H1 (cell line): Measurements from ENCODE around the gene HYAL1. TPM values are rescaled to one million over a fixed set of nuclear protein-coding genes. Genes with fewer than 3 reads are reported as not detected.

Experiments
- CTCF ChIA-PET: fragments of 300-600 bp; sonication (Branson Sonifier 250); formaldehyde crosslinking; loops from one replicate; lab custom pipeline; 2021; ENCODE audit not compliant: partially characterized antibody; lab: Charles Lee
- POLR2A ChIA-PET: fragments of 300-600 bp; sonication (Branson Sonifier 250); formaldehyde crosslinking; loops from one replicate; lab custom pipeline; 2021; ENCODE audit warnings: inconsistent platforms; ENCODE audit not compliant: partially characterized antibody; lab: Charles Lee
- DNase-seq, 2 experiments: peaks; one replicate each; pipeline versions ENCODE4 v3.0.0 to v3.0.0-alpha.2; 2010 to 2022; ENCODE audit warnings: low spot score in 2 of 2, low read depth in 1 of 2, mixed read lengths in 1 of 2
- FAIRE-seq: peaks from 2 replicates; lab custom pipeline; 2011; peaks lifted over from hg19 to GRCh38; lab: Jason Lieb, UNC
- H2AFZ ChIP-seq: 2 replicates; pipeline ENCODE4 v1.8.1; 2012; ENCODE audit warnings: low read length, inconsistent platforms
- H2AK5ac ChIP-seq: 2 replicates; pipeline ENCODE4 v1.6.1; 2013; ENCODE audit warnings: low read depth, low read length
- H2BK120ac ChIP-seq: replicated peaks from 2 replicates; pipeline ENCODE3; 2013; ENCODE audit warnings: low read depth, low read length, inconsistent platforms
- H2BK12ac ChIP-seq: 2 replicates; pipeline ENCODE4 v1.6.1; 2013; ENCODE audit warnings: low read depth, low read length
- H2BK15ac ChIP-seq: 2 replicates; pipeline ENCODE4 v1.6.1; 2013; ENCODE audit warnings: low read length
- H2BK20ac ChIP-seq: 2 replicates; pipeline ENCODE4 v1.6.1; 2013; ENCODE audit warnings: low read length
- H2BK5ac ChIP-seq: 2 replicates; pipeline ENCODE4 v1.6.1; 2013; ENCODE audit warnings: low read depth, low read length
- H3K14ac ChIP-seq: 2 replicates; pipeline ENCODE4 v1.6.1; 2013; ENCODE audit warnings: inconsistent platforms; ENCODE audit not compliant: insufficient read length
- H3K18ac ChIP-seq: 2 replicates; pipeline ENCODE4 v1.6.1; 2013; ENCODE audit warnings: low read length; ENCODE audit errors: extremely low read depth
- H3K23ac ChIP-seq: 2 replicates; pipeline ENCODE4 v1.6.1; 2013; ENCODE audit warnings: inconsistent platforms; ENCODE audit not compliant: insufficient read length
- H3K23me2 ChIP-seq: 2 replicates; pipeline ENCODE4 v1.6.1; 2013; ENCODE audit warnings: low read depth, low read length
- H3K27ac ChIP-seq: 2 replicates; pipeline ENCODE4 v1.6.1; 2011; ENCODE audit warnings: low read depth, low read length, inconsistent platforms
- H3K27me3 ChIP-seq, 4 experiments: replicated peaks in 1 of 4; 1 replicate in 1 of 4; 2 replicates in 3 of 4; pipeline versions ENCODE4 v1.6.1 to v1.8.1; 2011 to 2013; ENCODE audit warnings: low read length in 3 of 4, mild to moderate bottlenecking in 3 of 4, inconsistent platforms in 2 of 4, mixed read lengths in 2 of 4, moderate library complexity in 1 of 4; ENCODE audit not compliant: control insufficient read depth in 3 of 4, insufficient read depth in 3 of 4; ENCODE audit errors: extremely low read depth in 1 of 4
- H3K36me3 ChIP-seq, 4 experiments: 2 replicates each; pipeline versions ENCODE4 v1.6.1 to v1.8.1; 2011 to 2013; ENCODE audit warnings: mild to moderate bottlenecking in 4 of 4, low read length in 3 of 4, moderate library complexity in 2 of 4, control low read depth in 1 of 4, inconsistent platforms in 1 of 4; ENCODE audit not compliant: insufficient read depth in 4 of 4, control insufficient read depth in 2 of 4
- H3K4ac ChIP-seq: replicated peaks from 2 replicates; pipeline ENCODE3; 2013; ENCODE audit warnings: low read length, low read depth, mixed read lengths, inconsistent platforms; ENCODE audit not compliant: insufficient read length
- H3K4me1 ChIP-seq, 4 experiments: replicated peaks in 1 of 4; 1 replicate in 1 of 4; 2 replicates in 3 of 4; pipeline versions ENCODE4 v1.6.1 to v1.8.1; 2011 to 2013; ENCODE audit warnings: low read length in 3 of 4, inconsistent platforms in 2 of 4, mixed read lengths in 1 of 4; ENCODE audit not compliant: insufficient read depth in 4 of 4, control insufficient read depth in 3 of 4
- H3K4me2 ChIP-seq, 2 experiments: 2 replicates each; pipeline versions ENCODE4 v1.6.1 to v1.8.1; 2011 to 2013; ENCODE audit warnings: low read depth in 2 of 2, low read length in 2 of 2, control low read depth in 1 of 2, inconsistent platforms in 1 of 2, mild to moderate bottlenecking in 1 of 2; ENCODE audit not compliant: insufficient read depth in 1 of 2
- H3K4me3 ChIP-seq, 4 experiments: fragments of 200-600, 300-600 bp in 1 of 4; sonication (generic), shearing (Covaris generic), sonication (Bioruptor Twin) in 1 of 4; 2 replicates each; pipeline versions ENCODE4 v1.5.1 to v1.8.1; 2011 to 2016; ENCODE audit warnings: low read length in 4 of 4, low read depth in 3 of 4, control low read depth in 2 of 4, inconsistent platforms in 2 of 4, mild to moderate bottlenecking in 2 of 4, mixed read lengths in 1 of 4, moderate library complexity in 1 of 4; ENCODE audit not compliant: insufficient read depth in 2 of 4; ENCODE audit errors: extremely low read depth in 1 of 4
- H3K56ac ChIP-seq: replicated peaks from 2 replicates; pipeline ENCODE3; 2013; ENCODE audit warnings: low read depth, mild to moderate bottlenecking, mixed read lengths, low read length, inconsistent platforms; ENCODE audit not compliant: insufficient read length
- H3K79me1 ChIP-seq: 2 replicates; pipeline ENCODE4 v1.6.1; 2013; ENCODE audit warnings: low read depth, low read length, control low read depth
- H3K79me2 ChIP-seq, 2 experiments: 2 replicates each; pipeline versions ENCODE4 v1.6.1 to v1.8.1; 2012 to 2013; ENCODE audit warnings: low read length in 2 of 2, mild to moderate bottlenecking in 2 of 2, inconsistent platforms in 1 of 2; ENCODE audit not compliant: insufficient read depth in 2 of 2, control insufficient read depth in 1 of 2
- H3K9ac ChIP-seq, 4 experiments: replicated peaks in 1 of 4; 1 replicate in 1 of 4; 2 replicates in 3 of 4; pipeline versions ENCODE4 v1.6.1 to v1.8.1; 2011 to 2013; ENCODE audit warnings: low read depth in 3 of 4, low read length in 3 of 4, control low read depth in 2 of 4, mild to moderate bottlenecking in 2 of 4, moderate library complexity in 2 of 4, inconsistent platforms in 1 of 4; ENCODE audit errors: extremely low read depth in 1 of 4
- H3K9me3 ChIP-seq, 2 experiments: 2 replicates each; pipeline versions ENCODE4 v1.6.1 to v1.8.1; 2012 to 2013; ENCODE audit warnings: mild to moderate bottlenecking in 2 of 2, moderate library complexity in 2 of 2, control low read depth in 1 of 2, inconsistent platforms in 1 of 2, low read depth in 1 of 2, low read length in 1 of 2, mixed read lengths in 1 of 2; ENCODE audit not compliant: insufficient read depth in 2 of 2
- H4K20me1 ChIP-seq, 2 experiments: replicated peaks in 1 of 2; 2 replicates each; pipeline versions ENCODE3 to v1.8.1; 2011 to 2013; ENCODE audit warnings: inconsistent platforms in 2 of 2, low read length in 2 of 2, mild to moderate bottlenecking in 1 of 2; ENCODE audit not compliant: insufficient read depth in 2 of 2, control insufficient read depth in 1 of 2
- H4K5ac ChIP-seq: 2 replicates; pipeline ENCODE4 v1.6.1; 2013; ENCODE audit warnings: low read length, low read depth, mixed read lengths, inconsistent platforms; ENCODE audit not compliant: insufficient read length
- H4K8ac ChIP-seq: 2 replicates; pipeline ENCODE4 v1.8.0; 2013; ENCODE audit warnings: mild to moderate bottlenecking, moderate library complexity, low read length, inconsistent platforms; ENCODE audit not compliant: insufficient read depth; ENCODE audit errors: extremely low read depth
- H4K91ac ChIP-seq: replicated peaks from 2 replicates; pipeline ENCODE3; 2013; ENCODE audit warnings: low read length, mixed read lengths, inconsistent platforms; ENCODE audit not compliant: insufficient read length
- KDM5A ChIP-seq: fragments of 200-600 bp; IDR thresholded peaks from 2 replicates; pipeline ENCODE4 v1.7.1; 2012; ENCODE audit warnings: mild to moderate bottlenecking, low read length, inconsistent platforms, mixed read lengths
- PHF8 ChIP-seq: fragments of 200-600 bp; sonication (generic); conservative IDR thresholded peaks from 2 replicates; pipeline ENCODE4 v1.7.1; 2012; ENCODE audit warnings: low read depth, mild to moderate bottlenecking, inconsistent platforms, low read length, moderate library complexity
- SRF ChIP-seq: IDR thresholded peaks from 2 replicates; pipeline ENCODE4 v1.6.1; 2011; ENCODE audit warnings: mild to moderate bottlenecking, low read depth, low read length, moderate library complexity
- YY1 ChIP-seq: IDR thresholded peaks from 2 replicates; pipeline ENCODE4 v1.6.1; 2011; ENCODE audit warnings: low read depth, mild to moderate bottlenecking, low read length
- WGBS, 2 experiments: shearing (Covaris generic) in 1 of 2; methylation state at CpG; one replicate each; pipeline versions ENCODE4 v1.1.6 to v1.1.7; 2013 to 2015; ENCODE audit warnings: low lambda C conversion rate in 2 of 2, mixed read lengths in 2 of 2, inconsistent platforms in 1 of 2, low coverage in 1 of 2, missing lambda C conversion rate in 1 of 2; ENCODE audit not compliant: insufficient replicate concordance in 2 of 2, insufficient coverage in 1 of 2, insufficient read length in 1 of 2; ENCODE audit errors: extremely low coverage in 1 of 2, missing lambda C conversion rate in 1 of 2; 5-methylcytosine and 5-hydroxymethylcytosine counted together
- polyA plus RNA-seq, 7 experiments: library from polyadenylated mRNA; depleted of rRNA in 3 of 7; stranded (reverse) in 5 of 7; unstranded in 2 of 7; fragments of >200 nt in 5 of 7; fragments of 200-250 nt in 2 of 7; gene quantifications; 1 replicate in 5 of 7; 2 replicates in 1 of 7; 4 replicates in 1 of 7; pipeline versions ENCODE4 v1.2.1 to v1.2.3, GENCODE V29; 2011 to 2013; ENCODE audit warnings: missing spikeins in 2 of 7, mixed read lengths in 2 of 7
- total RNA-seq: library from RNA; stranded (reverse); fragmentation: NEBNext Ultra II Directional; extraction: Animal tissue kit (Norgen Biotek cat#: 25700); gene quantifications from 2 replicates; pipeline ENCODE4 v1.2.1, GENCODE V29; 2021

Gene HYAL1
- total and polyA plus RNA-seq, 2 of the 8 experiments (the other 6 are each of a cell fraction or from before 2014, with no cell fraction given), result 2.0 to 5.4 TPM

GRCh38 chr3:50262778-50263177, 40.6 kb downstream of the HYAL1 start:
- H3K27ac ChIP-seq, result no peak overlapping the region

More at GRCh38 chr3:50262778-50263177, 40.6 kb downstream of the HYAL1 start:
- Histone ChIP-seq H3K23me2 (peaks cover 4% of the 10 kb centered on the region; the same call in 1 of the 2 replicates), H2AK5ac (0 out of 2 replicates have a peak overlapping the region, but pooled peaks have one; percentile 17), H3K14ac (no peak overlapping the region), H2BK5ac (no peak overlapping the region), H2BK12ac (0 out of 2 replicates have a peak overlapping the region, but pooled peaks have one; percentile 22), H4K5ac (no peak overlapping the region), H3K27me3 (no peaks in the 10 kb centered on the region; a peak in 2 of 7 replicates), H3K4me3 (no peak overlapping the region), H3K23ac (no peak overlapping the region), H2BK20ac (peak overlapping the region; percentile 53; the same call in 1 of the 2 replicates), H3K4me1 (peaks cover 0 to 48% (median 38%) of the 10 kb centered on the region in 4 experiments; a peak in 6 of 7 replicates), H3K4me2 (no peak overlapping the region), H4K20me1 (peaks cover 0 to 2% of the 10 kb centered on the region in 2 experiments), H3K9ac (no peak overlapping the region), H4K91ac (peak overlapping the region; percentile 20), H3K79me1 (no peaks in the 10 kb centered on the region), H3K9me3 (no peaks in the 10 kb centered on the region), H2AFZ (no peak overlapping the region), H3K79me2 (no peaks in the 10 kb centered on the region), H2BK15ac (0 out of 2 replicates have a peak overlapping the region, but pooled peaks have one; percentile 3), H2BK120ac (no peak overlapping the region), H3K56ac (no peak overlapping the region), H4K8ac (no peak overlapping the region), H3K18ac (no peak overlapping the region), H3K36me3 (peaks cover under 1 to 5% (median 2%) of the 10 kb centered on the region in 4 experiments; a peak in 4 of 8 replicates), H3K4ac (no peak overlapping the region)
- POLR2A ChIA-PET, result interaction anchor here (0.7 to 3.2 kb wide), 4 partner anchors 13 to 78 kb away, joined by 3 to 17 read pairs (median 8); partner anchors contain the start of genes LSMEM2 and RASSF1
- CTCF ChIA-PET, result interaction anchor here (0.6 to 53.5 kb wide), 10 partner anchors 9 to 142 kb away, joined by 3 to 2149 read pairs (median 16); partner anchors contain the start of genes GNAI2, GNAT1, LSMEM2 and SLC38A3
- TF ChIP-seq SRF (no peak), PHF8 (no peak), KDM5A (no peak), YY1 (no peak)
- no peak for DNase-seq
- 92% methylated on average over 7 of the region's 7 CpGs; no CpG with 5 or more reads in 1 of the 2 experiments for WGBS, 2 experiments
- no peak for FAIRE-seq
